Natural killer cell treated with Interleukin-12 subunit alpha and Interleukin-12 subunit beta and Interleukin-15 and Interleukin-18, amount 100 ng/mL, for 72 hours (primary cell): ENCODE results near the gene CFHR1. TPM values are rescaled to one million over a fixed set of nuclear protein-coding genes. Genes with fewer than 3 reads are reported as not detected.
"Not testable (repeated sequence)": the region's sequence is repeated elsewhere in the genome, so short reads cannot be mapped to it uniquely, and the experiment has no call there.

Source experiments
- ATAC-seq, 2 donors: fragments of 150-1000 bp; cut with Tn5 transposase in 1 of 2; sonication (Bioruptor Pico), chemical (Tn5 transposase) in 1 of 2; 2 replicates each; pipeline ENCODE4 v1.10.0; 2021
- DNase-seq: peaks from one replicate; pipeline ENCODE4 v3.0.0; 2022; ENCODE audit warnings: low spot score
- H3K27ac Mint-ChIP-seq, 2 donors: 1 replicate in 1 of 2; 2 replicates in 1 of 2; pipeline ENCODE4 v1.8.0; 2022; ENCODE audit warnings: mixed read lengths in 2 of 2, mild to moderate bottlenecking in 1 of 2, moderate library complexity in 1 of 2
- H3K27me3 Mint-ChIP-seq, 2 donors: 1 replicate in 1 of 2; 2 replicates in 1 of 2; pipeline ENCODE4 v1.8.0; 2022; ENCODE audit warnings: mixed read lengths in 2 of 2
- H3K36me3 Mint-ChIP-seq: one replicate; pipeline ENCODE4 v1.8.0; 2022; ENCODE audit warnings: mixed read lengths
- H3K4me1 Mint-ChIP-seq, 2 donors: 1 replicate in 1 of 2; 2 replicates in 1 of 2; pipeline ENCODE4 v1.8.0; 2022; ENCODE audit warnings: low read depth in 2 of 2, mixed read lengths in 2 of 2, mild to moderate bottlenecking in 1 of 2
- H3K4me3 Mint-ChIP-seq: one replicate; pipeline ENCODE4 v1.8.0; 2022; ENCODE audit warnings: mixed read lengths
- H3K9me3 Mint-ChIP-seq: 2 replicates; pipeline ENCODE4 v1.8.0; 2022; ENCODE audit warnings: mixed read lengths
- total RNA-seq, 2 donors: library from RNA; stranded (reverse); gene quantifications; one replicate each; pipeline ENCODE4 v1.2.3, GENCODE V29; 2022

CFHR1 gene
- total RNA-seq = not detected

DNA sequence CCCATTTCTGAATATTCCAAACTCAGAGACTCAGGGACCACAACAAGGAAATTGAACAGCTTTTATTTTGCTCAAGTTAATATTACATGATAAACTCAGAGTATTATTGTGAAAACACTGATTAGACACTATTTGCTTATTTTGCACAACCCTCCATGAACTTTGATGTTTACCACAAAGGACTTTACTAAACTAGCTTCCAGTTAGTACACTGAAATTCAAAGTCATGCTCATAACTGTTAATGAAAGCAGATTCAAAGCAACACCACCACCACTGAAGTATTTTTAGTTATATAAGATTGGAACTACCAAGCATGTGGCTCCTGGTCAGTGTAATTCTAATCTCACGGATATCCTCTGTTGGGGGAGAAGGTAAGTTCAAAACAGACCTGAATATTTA, at the start of gene CFHR1:
Gene CFHR1, plus strand, starts transcription at position 201 of the 400 bp plus-strand sequence. Its CDS starts 114 bp downstream, at position 315.
- not testable (repeated sequence) for H3K4me1 Mint-ChIP-seq, H3K36me3 Mint-ChIP-seq, ATAC-seq, H3K27me3 Mint-ChIP-seq, H3K27ac Mint-ChIP-seq, DNase-seq, H3K4me3 Mint-ChIP-seq, H3K9me3 Mint-ChIP-seq

GRCh38 chr1:196769823-196770222, 49.7 kb upstream of the CFHR1 start:
- not testable (repeated sequence) for H3K36me3 Mint-ChIP-seq, DNase-seq, ATAC-seq, H3K27ac Mint-ChIP-seq, H3K4me1 Mint-ChIP-seq, H3K4me3 Mint-ChIP-seq, H3K9me3 Mint-ChIP-seq, H3K27me3 Mint-ChIP-seq

GRCh38 chr1:196773713-196774112, 45.8 kb upstream of the CFHR1 start:
- DNase-seq (no peak), ATAC-seq (no peak)
- Mint-ChIP-seq H3K4me3 (no peak overlapping the region), H3K27ac (no peak overlapping the region), H3K27me3 (no peaks in the 10 kb centered on the region), H3K9me3 (peaks cover 4% of the 10 kb centered on the region), H3K36me3 (no peaks in the 10 kb centered on the region), H3K4me1 (no peaks in the 10 kb centered on the region)

DNA sequence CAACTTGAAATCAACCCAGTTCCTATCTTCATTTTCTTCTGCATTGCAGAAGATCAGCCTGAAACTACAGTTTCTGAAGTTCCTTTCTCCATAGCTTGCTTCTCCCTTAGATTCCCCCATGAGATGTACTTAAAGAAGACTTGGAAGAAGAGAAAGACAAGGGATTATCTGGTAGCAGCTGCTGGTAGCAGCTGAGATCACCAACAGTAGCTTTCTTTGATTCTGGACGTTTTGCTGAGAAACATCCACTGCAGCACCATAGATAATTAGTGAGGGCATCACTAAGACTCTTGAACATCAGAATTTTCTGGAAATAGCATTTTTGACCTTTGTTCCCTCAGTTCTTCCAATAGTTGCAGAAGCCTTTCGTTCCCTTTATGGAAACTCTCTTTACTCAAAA, 45.4 kb upstream of the CFHR1 start:
- Mint-ChIP-seq H3K36me3 (no peaks in the 10 kb centered on the region), H3K27ac (no peak overlapping the region), H3K9me3 (peaks cover 4% of the 10 kb centered on the region), H3K4me1 (no peaks in the 10 kb centered on the region), H3K4me3 (no peak overlapping the region), H3K27me3 (no peaks in the 10 kb centered on the region)
- no peak for DNase-seq
- ATAC-seq = no peak

DNA sequence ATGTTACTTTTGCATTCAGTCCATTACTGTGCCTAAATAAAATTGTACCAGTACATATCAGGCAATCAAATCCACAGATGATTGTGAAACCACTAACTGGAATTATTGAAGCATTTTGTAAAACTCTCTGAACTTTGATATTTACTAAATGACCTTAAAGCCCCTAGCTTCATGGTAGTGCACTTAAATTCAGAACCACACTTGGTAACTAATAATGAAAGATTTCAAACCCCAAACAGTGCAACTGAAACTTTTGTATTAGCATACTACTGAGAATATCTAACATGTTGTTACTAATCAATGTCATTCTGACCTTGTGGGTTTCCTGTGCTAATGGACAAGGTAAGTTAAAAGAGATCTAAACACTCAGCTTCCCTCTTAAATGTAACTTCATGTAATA, 44.9 kb upstream of the CFHR1 start, which contains the start of gene CFHR3:
Gene CFHR3, plus strand, starts transcription at position 238 of the 400 bp plus-strand sequence. Its CDS starts 47 bp downstream, at position 285.
- no peak for ATAC-seq
- H3K36me3 Mint-ChIP-seq = no peaks in the 10 kb centered on the region
- no peak within 1 kb of the TSS for H3K27ac Mint-ChIP-seq
- no peaks in the 10 kb centered on the region for H3K27me3 Mint-ChIP-seq
- peaks cover 4% of the 10 kb centered on the region for H3K9me3 Mint-ChIP-seq
- no peak for DNase-seq
- H3K4me3 Mint-ChIP-seq = no peak within 1 kb of the TSS
- H3K4me1 Mint-ChIP-seq = no peaks in the 10 kb centered on the region

- Mint-ChIP-seq H3K27ac (no peak overlapping the region), H3K27me3 (no peaks in the 10 kb centered on the region), H3K36me3 (no peaks in the 10 kb centered on the region), H3K4me3 (no peak overlapping the region), H3K4me1 (no peaks in the 10 kb centered on the region), H3K9me3 (peaks cover 4% of the 10 kb centered on the region)
- DNase-seq = no peak
- ATAC-seq = no peak
Observed at GRCh38 chr1:196777603-196778002, 41.9 kb upstream of the CFHR1 start.

GRCh38 chr1:196779093-196779492, 40.4 kb upstream of the CFHR1 start:
- H3K4me3 Mint-ChIP-seq = no peak overlapping the region
- DNase-seq (no peak), ATAC-seq (no peak)
- H3K9me3 Mint-ChIP-seq = no peaks in the 10 kb centered on the region
- no peak overlapping the region for H3K27ac Mint-ChIP-seq
- H3K27me3 Mint-ChIP-seq = no peaks in the 10 kb centered on the region
- H3K4me1 Mint-ChIP-seq = no peaks in the 10 kb centered on the region
- no peaks in the 10 kb centered on the region for H3K36me3 Mint-ChIP-seq

DNA sequence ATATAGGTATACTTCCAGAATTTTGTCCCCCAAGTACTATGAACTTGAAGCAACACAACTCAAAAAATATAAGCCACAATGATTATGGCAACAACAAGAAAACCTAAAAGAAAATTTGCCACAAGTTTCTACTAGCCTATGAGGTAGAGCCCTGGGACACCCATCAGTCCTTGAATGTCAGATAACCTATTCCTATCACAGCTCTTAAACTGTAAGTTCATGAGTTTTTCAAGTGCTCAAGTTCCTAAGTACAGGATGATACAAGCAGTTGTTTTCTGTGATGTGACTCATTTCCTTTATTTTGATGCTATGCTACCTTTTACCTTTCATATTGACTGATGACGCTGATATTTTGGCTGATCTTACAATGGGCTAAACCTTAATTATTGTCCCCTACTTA, 28.3 kb upstream of the CFHR1 start:
- H3K27me3 Mint-ChIP-seq, H3K4me1 Mint-ChIP-seq, H3K9me3 Mint-ChIP-seq, H3K27ac Mint-ChIP-seq, DNase-seq, H3K36me3 Mint-ChIP-seq, H3K4me3 Mint-ChIP-seq, ATAC-seq: not testable (repeated sequence)

- H3K27me3 Mint-ChIP-seq, H3K27ac Mint-ChIP-seq, H3K36me3 Mint-ChIP-seq, DNase-seq, H3K4me1 Mint-ChIP-seq, ATAC-seq, H3K4me3 Mint-ChIP-seq, H3K9me3 Mint-ChIP-seq: not testable (repeated sequence)
Observed at GRCh38 chr1:196794103-196794502, 25.4 kb upstream of the CFHR1 start.

GRCh38 chr1:196797891-196798290, 21.6 kb upstream of the CFHR1 start:
- Mint-ChIP-seq H3K4me1 (no peaks in the 10 kb centered on the region), H3K9me3 (peaks cover 4% of the 10 kb centered on the region)

DNA sequence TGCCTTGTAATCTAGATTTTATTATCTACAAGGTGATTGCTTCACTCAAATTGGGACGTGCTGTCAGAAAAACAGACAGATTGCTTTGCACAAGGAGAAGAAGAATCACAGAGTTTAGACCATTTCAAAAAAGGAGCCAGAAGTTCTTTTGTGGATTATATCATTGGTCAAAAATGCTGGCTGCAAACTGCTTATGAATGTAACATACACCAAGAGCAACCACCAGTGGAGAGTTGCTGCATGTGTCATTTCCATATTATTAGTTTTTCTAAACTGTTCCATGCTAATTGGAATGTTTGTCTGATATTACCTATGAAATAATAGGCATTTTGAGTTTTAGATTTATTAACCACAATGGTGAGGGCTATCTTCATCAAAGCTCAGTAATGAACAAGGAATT, 17.6 kb upstream of the CFHR1 start:
- H3K27ac Mint-ChIP-seq, H3K36me3 Mint-ChIP-seq, DNase-seq, ATAC-seq, H3K4me1 Mint-ChIP-seq, H3K27me3 Mint-ChIP-seq, H3K4me3 Mint-ChIP-seq, H3K9me3 Mint-ChIP-seq: not testable (repeated sequence)

More at GRCh38 chr1:196797891-196798290, 21.6 kb upstream of the CFHR1 start:
- no peak overlapping the region for H3K27ac Mint-ChIP-seq
- no peak overlapping the region for H3K4me3 Mint-ChIP-seq
- H3K36me3 Mint-ChIP-seq = no peaks in the 10 kb centered on the region
- DNase-seq (no peak), ATAC-seq (no peak)
- no peaks in the 10 kb centered on the region for H3K27me3 Mint-ChIP-seq

GRCh38 chr1:196808529-196809235, 10.8 kb upstream of the CFHR1 start:
- Mint-ChIP-seq H3K27me3 (no peaks in the 10 kb centered on the region), H3K4me3 (no peak overlapping the region), H3K4me1 (no peaks in the 10 kb centered on the region), H3K9me3 (no peaks in the 10 kb centered on the region), H3K36me3 (no peaks in the 10 kb centered on the region), H3K27ac (no peak overlapping the region)
- no peak for ATAC-seq
- no peak for DNase-seq

GRCh38 chr1:196817442-196817841, 2.1 kb upstream of the CFHR1 start:
- not testable (repeated sequence) for H3K36me3 Mint-ChIP-seq, ATAC-seq, H3K27ac Mint-ChIP-seq, H3K9me3 Mint-ChIP-seq, H3K4me1 Mint-ChIP-seq, DNase-seq, H3K4me3 Mint-ChIP-seq, H3K27me3 Mint-ChIP-seq

- H3K4me1 Mint-ChIP-seq, H3K4me3 Mint-ChIP-seq, H3K36me3 Mint-ChIP-seq, ATAC-seq, DNase-seq, H3K27me3 Mint-ChIP-seq, H3K9me3 Mint-ChIP-seq, H3K27ac Mint-ChIP-seq: not testable (repeated sequence)
Observed at GRCh38 chr1:196827860-196828259, 8.3 kb downstream of the CFHR1 start.
